Globus pallidus (tissue), 1 donor: Measurements from ENCODE around the gene CDC42SE2.
"Not testable (repeated sequence)": the region's sequence is repeated elsewhere in the genome, so short reads cannot be mapped to it uniquely, and the experiment has no call there.

Source experiments
- DNase-seq: peaks from one replicate; pipeline ENCODE4 v3.0.0-alpha.2; 2015; ENCODE audit warnings: low spot score

CDC42SE2 gene

DNA sequence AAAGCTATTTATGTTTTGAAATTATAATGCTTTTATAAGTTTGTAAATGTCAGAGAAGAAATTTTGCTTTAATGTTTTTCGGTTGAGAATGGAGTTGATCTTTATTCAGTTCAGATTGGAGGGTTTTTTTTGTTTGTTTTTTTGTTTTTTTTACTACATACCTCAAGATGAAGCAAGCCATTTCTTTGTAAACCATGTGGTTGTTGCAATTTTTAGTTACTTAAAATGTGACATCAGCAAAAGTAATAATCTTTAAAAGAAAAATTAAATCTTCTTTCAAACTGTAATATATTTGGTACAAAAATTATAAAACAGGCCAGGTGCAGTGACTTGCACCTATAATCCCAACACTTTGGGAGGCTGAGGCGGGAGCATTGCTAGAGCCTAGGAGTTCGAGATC is 102.6 kb downstream of the CDC42SE2 start:
- DNase-seq = no peak

DNA sequence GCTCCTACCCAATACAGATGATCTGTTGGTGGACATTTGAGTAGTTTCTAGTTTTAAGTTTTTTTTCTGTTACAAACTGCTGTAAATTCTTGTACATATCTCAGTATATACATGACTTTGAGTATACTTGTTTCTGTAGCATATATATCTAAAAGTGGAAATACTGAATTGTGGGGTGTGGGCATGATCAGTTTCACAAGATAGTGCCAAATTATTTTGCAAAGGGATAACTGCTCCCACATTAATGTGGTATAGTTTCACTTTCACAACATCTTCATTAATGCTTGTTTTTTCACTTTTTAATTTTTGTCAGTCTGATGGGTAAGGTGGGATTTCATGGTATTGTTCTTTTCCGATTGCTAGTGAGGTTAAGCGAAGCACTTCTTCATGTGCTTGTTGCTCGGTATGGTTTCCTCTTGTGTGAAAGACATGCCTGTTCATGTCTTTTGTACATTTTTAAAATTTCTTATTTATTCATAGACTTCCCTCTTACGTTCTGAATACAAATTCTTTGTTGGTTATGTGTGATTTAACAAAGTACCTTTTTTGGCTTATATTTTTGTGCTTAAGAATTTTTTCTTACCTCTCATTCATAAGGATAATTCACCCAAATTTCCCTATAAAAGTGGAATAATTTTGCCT is 103.5 kb downstream of the CDC42SE2 start:
- no peak for DNase-seq

DNA sequence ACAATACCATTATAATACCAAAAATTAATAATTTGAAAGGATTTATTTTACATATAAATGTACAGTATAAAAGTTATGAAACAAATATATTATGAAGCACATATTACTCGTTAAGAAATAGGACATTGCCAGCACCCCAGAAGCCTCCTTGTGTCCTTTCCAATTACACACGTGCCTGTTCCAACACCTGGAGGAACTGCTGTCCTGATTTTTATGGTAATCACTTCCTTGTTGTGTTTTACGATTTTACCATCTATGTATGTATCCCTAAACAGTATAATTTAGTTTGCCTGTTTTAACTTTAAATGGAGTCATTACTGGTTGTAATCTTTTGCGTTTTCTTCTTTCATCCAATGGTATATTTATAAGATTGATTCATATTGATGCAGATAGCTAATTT is 105.0 kb downstream of the CDC42SE2 start:
- no peak for DNase-seq

DNA sequence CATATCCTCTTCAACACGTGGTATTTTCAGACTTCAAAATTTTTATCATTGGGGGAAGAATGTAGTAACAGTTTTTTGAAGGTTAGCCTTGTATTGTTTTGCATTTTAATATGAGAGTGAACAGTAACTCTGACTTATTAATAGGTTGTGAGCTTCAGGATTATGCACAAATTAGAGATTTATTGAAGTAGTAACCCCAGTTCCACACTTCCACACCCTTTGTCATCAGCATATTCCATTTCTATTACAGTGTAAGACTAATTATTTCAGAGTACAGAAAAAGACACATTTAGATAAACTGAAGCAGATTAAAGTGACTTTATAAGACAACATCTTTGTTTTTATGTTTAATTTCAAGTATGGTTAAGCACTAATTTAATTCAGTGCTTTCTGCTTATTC is 105.7 kb downstream of the CDC42SE2 start:
- DNase-seq = no peak

DNA sequence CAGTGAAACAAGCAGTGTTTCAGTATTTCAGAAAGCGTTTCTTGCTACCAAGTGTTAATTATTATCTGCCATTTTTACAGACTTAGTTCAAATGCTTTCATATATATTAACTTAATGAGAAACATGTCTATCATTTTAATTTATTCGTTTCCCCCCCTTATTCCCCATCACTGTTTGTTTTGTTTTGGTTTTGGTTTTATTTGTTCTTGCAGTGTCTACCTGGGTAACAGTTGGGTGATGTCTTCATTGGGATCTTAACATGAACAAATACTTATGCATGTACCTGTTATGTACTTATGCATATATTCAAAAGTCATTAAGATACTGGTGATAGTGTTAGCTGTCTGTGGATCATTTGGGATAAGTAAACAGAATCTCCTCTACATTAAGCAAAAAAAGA is 108.0 kb downstream of the CDC42SE2 start:
- no peak for DNase-seq

DNA sequence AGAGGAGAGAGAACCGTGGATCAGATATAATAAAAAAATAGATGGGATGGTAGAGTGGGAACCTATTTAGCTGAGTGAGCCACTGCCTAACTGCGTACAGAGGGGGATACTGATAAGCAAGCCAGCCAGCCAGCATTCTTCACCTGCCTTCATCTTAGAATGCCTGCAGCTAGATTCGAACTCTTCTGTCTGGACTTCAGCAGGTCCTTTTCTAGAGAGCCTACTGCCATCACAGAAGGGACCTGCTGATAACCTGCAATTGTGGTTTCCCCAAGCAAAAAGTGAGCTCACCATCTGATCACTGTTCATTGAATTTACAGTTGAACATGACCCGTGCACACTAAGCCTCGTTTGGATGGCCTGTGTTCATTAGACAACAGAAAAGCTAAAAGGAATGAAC is 109.4 kb downstream of the CDC42SE2 start:
- no peak for DNase-seq

DNA sequence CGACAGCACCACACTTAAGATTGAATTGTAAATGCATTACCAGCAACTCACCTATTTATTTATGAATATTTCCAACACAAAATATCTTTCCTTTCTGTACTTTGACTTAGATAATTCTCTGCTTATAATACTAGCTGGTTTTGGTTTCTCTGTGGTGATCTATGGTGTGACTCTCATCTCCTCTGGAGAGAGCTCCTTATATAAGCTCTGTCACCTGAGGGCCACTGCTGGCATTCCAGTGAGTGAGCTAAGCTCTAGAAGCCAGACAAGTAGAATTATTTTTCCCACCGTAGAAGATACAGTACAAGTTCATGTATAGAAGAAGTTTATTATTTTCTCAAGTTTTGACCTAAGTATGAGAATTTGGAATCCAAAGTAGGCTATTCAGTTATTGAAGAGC is 111.5 kb downstream of the CDC42SE2 start:
- no peak for DNase-seq

DNA sequence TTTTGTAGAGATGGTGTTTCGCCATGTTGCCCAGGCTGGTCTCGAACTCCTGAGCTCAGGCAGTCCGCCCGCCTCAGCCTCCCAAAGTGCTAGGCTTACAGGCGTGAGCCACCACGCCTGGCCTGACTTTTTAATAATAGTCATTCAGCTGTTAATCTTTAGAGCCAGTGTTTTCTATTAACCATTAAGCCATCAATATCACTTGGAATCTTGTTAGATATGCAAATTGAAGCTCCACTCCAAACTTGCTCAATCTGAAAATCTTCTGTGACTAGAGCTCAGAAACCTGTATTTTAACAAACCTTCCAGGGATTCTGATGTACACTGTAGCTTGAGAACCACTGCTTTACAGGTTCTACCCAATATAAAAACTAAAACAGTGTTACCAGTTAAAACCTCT is 113.5 kb downstream of the CDC42SE2 start:
- DNase-seq = no peak

DNA sequence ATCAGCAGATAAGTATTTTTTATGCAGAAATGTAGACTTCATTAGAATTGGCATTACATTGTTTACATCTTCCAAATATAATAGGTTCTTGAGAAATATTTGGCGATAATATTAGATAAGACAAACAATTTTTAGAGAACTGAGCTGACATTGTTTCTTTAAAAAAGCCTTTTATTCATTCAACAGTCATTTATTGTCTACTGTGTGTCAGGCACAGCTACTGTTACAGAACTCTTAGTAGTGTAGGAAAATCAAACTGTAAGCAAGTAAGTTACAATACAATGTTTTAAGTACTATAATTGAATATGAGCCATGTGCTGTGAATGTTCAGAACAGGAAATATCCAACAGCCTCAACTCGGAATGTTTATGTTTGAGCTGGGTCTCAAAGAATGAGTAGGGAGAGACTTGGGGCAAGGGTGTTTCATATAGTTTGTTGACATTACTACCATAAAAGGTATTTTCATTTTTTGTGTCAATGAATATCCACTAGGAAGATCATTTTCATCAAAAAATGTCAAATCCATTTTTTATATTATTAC is 114.0 kb downstream of the CDC42SE2 start:
- peak; percentile 67 for DNase-seq

DNA sequence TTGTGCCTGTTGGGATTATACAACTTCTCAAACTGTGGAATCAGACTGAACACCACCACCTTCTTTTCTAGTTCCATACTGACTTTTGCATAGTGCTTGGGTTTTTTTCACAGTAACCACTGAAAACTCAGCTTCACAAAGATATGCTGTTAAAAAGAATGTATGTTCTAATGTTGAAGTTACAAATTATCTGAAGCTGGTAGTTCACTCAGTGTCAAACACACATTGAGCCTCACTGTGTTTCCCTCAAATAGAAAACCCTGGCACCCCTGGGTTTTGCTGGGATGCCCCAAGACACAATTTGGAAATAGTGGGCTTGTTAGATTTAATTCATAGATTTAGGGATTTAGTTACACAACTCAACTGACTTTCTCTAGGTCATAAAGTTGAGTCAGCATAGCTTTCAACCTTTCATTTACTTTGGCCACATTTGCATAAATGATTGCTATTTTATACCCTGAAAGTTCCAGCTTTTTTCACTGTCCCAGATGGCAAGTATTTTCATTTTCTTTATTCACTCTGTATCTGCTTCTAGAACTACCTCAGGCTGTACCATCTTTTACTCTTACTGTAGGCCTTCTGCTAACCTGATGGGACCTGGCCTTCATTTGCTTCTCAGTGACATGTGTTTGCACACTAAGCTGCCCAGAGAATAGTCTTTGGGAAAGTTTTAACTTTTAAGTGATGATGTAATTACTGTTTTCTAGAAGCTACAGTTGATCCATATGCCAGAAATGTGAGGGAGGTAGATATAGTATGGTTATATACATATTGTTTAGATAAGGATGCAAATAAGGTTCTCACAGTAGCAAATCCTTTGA is 115.1 kb downstream of the CDC42SE2 start:
- no peak for DNase-seq

DNA sequence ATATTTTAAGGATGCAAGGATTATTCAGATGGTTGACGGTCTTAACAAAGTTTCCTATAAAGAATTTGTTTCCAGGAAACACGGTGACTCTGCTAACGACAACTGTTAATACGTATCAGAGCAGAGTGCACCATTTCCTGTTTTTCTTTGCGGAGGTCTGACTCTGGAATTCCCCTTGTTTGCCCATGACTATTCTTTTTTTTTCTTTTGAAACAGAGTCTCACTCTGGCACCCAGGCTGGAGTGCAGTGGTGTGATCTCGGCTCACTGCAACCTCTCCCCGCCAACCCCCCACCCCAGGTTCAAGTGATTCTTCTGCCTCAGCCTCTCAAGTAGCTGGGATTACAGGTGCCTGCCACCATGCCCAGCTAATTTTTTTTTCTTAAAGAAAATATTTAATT is 115.9 kb downstream of the CDC42SE2 start:
- no peak for DNase-seq

DNA sequence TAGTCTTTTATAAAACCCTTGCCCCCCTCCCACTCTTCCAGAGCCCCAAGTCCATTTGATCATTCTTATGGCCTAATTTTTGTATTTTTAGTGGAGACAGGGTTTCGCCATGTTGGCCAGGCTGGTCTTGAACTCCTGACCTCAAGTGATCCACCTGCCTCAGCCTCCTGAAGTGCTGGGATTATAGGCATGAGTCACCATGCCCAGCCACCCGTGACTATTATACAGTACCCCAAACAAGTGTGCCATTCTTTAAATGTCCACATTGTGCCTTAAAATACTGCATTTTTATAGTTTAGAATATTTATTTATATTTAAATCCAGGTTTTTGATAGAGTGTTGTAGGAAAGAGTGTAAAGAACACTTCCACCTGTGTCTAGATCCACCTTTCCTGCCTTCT is 116.4 kb downstream of the CDC42SE2 start:
- not testable (repeated sequence) for DNase-seq

DNA sequence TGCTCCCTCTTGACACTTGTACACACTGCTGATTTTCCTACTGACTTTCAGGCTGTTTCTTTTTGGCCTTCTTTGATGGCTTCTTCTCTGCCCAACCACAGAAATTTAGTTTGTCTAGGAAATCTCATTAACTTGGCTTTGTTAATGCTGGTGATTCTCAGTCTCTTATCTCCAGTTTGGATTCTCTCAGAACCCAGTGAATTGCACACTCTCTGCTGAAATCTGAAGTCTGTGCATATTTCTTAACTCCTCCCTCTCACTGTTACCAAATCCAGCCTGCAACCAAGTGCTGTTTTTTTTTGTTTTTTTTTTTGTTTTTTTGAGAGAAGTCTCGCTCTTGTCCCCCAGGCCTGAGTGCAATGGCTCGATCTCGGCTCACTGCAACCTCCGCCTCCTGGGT is 117.2 kb downstream of the CDC42SE2 start:
- DNase-seq = no peak

DNA sequence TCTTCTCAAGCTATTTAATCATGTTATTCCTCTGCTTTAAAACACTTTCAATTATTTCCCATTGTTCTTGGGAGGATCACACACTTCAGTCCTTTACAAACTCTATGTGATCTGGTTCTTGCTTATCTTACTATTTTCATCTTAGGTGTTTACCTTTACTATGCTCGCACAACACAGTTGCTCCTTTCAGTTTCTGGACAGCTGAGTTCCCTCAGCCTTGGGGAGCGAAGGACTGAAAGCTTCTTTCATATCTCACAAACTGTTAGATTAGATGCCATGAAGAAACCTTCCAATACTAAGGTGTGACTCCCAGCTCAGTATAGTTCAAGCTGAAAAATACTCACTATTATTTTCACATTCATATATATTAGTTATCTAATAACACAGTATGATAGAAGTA is 117.9 kb downstream of the CDC42SE2 start:
- no peak for DNase-seq

DNA sequence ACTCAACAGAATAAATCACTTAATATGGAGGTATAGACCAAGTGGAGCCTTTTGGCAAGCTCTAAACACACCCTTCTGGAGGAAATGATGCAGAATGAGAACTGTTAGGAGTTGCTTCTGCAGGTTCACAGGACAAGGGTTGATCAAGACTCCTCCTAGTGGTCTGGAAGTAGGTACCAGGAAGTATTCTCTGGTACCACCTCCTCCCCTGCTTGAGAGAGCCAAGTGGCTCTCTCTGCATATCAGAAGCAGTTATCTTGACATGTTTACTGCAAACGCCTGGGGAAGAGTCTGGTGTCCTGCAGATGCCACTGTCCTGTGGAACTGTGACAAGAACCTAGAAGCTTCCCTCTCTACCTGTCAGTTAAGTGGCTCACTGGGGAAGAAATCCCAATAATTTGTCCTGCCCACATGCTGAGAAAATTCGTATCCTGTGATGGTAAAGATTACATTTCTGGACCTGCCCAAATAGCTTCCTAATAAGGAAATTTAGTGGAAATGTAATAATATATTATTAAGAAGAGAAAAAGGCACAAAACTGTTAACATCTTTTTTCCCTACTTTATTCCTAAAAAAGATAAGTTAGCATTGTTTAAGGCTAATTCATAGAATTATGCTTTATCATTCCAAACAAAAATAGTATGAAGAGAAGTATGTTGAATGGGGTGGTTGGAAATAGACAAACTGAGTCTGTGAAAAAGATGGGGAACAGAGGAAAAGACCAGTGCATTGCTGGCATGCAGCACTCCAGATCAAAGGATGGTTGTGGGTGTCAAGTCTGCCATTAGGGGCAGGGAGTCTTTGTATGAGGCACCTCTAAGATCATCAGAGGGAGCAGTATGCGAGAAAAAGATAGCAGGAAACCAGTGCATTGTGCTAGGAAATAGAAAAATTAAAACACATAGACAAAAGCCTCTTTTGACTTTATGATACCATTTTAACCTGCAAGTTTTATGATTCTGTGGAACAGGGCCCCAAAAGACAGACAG is 118.8 kb downstream of the CDC42SE2 start:
- peak; percentile 65 for DNase-seq

DNA sequence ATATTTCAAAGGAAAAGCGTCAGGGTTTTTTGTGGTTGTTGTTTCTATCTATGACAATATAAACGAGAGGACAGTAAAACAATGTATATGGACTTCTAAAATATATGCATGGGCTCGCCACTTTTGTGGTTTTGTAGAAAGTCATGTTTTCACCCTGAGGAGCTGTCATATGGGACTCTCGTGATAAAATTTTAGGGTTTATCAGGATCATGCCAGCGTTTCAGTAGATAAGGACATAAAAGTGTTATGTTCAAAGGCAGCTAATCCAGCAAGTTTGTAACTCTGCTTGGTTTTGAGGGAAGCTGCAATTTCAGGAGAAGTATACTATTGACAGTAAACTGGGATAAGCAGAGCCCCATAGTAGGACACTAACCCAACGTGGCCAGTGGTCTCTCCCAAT is 120.3 kb downstream of the CDC42SE2 start:
- DNase-seq = no peak

DNA sequence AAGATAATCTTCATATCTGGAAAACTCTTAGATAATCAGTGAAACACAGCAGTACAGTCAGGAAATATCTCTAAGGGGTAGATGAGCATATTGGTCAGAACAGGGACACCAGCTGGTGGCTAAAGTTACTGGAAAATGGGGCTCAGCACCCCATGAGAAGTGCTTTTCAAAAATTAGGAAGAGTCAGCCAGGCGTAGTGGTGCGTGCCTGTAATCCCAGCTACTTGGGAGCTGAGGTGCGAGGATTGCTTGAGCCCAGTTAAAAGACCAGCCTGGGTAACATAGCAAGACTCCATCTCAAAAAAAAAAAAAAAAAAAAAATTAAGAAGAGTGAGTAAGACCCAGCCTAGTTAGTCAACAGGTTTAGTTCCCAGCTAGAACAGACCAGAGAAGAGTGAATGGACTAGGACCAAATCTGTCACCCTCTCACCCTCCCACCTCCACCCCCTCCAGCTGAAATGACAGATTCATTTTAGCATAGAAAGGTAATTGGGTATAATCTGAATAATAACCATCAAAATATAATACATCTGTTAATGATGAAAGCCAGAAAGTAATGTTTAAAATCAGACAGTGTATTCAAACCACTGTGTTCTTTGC is 120.9 kb downstream of the CDC42SE2 start:
- DNase-seq = no peak

DNA sequence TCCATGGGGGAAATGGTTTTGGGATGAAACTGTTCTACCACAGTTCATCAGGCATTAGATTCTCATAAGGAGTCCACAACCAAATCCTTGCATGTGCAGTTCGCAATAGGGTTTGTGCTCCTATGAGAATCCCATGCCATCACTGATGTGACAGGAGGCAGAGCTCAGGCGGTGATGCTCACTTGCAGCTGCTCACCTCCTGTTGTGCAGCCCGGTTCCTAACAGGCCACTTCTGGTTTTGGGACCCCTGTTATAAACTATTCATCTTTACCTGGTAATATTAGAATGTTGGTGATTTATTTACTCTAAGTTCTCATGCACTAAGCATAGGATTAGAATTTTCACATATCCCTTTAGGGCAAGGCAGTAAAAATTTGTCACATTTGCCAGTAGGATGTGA is 122.3 kb downstream of the CDC42SE2 start:
- DNase-seq = no peak

DNA sequence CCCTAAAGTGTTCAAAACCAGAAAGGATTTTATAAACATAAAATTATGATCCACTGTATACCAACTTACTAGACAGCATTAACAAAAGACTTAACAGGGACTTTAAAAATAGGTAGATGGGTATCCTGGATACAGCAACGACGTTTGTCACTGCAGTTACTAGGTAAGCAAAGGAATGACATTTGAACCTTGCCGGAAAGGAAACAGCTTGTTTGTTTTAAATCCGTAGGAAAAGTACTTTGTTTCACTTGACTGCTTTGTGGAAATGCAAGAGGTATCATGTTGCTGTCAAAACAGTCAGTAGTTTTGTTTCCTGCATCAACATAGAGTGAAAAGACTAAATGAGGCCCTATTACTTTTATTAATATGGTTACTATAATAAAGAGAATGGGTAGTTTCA is 122.9 kb downstream of the CDC42SE2 start:
- DNase-seq = no peak

DNA sequence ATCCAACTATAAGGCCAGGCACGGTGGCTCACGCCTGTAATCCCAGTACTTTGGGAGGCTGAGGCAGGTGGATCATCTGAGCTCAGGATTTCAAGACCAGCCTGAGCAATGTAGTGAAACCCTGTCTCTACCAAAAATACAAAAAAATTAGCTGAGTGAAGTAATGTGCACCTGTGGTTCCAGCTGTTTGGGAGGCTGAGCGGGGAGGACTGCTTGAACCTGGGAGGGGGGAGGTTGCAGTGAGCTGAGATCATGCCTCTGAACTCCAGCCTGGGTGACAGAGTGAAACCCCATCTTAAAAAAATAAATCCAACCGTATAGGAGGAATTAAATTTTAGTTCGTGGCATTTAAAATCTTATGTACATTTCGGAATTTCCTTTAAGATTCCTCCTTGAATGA is 123.4 kb downstream of the CDC42SE2 start:
- DNase-seq = no peak

DNA sequence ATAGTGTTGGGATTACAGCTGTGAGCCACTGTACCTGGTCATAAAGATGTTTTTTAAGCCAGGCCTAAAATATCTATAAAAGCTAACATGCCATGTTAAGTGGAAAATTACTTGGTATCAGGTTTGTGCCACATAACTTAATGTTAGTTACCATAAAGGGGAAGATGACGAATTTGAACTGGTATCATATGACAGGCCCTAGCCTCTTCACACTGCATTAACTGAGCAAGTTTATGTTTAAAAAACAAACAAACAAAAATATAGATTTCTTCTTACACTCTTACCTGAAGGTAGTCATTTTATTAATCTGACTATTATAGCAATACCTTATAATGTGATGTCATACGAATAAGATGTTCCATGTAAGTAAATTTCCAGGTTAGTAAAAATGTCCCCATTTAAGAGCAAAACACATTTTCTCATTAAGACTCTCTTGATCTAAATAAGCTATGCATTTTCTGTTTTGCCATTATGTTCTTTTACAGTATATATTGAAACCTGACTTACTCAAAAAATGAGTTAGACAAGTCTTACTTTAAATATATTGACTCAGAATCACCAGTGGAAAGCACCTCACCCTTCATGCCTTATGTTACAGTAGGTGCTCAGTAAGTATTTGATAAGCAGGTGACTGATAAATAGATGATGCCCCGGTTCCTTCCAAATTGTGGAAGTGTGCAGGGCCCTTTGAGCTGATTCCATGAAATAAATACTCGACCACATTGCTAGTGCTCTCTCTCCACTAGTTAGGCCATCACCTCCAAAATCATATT is 125.4 kb downstream of the CDC42SE2 start:
- DNase-seq = no peak
